ENCODE data around the gene LRRC56. TPM values are rescaled to one million over a fixed set of nuclear protein-coding genes. Genes with fewer than 3 reads are reported as not detected.

Gene LRRC56
- total and polyA plus RNA-seq, 2 of the 13 experiments (the other 11 are each of a cell fraction or from before 2014, with no cell fraction given): 0.11 to 0.29 TPM

- TF ChIP-seq EED (CRISPR knock-in tag; IDR thresholded peaks at IDR 0.05) (peak; percentile 29; the same call in 1 of the 2 replicates), ZNF607 (CRISPR knock-in tag; IDR thresholded peaks at IDR 0.05; ENCODE audit: borderline replicate concordance) (peak; percentile 57; the same call in 1 of the 2 replicates), YEATS4 (CRISPR knock-in tag; IDR thresholded peaks at IDR 0.05; ENCODE audit: borderline replicate concordance) (no peak), KAT2B (IDR thresholded peaks at IDR 0.05; ENCODE audit: borderline replicate concordance, low read depth, low read length) (no peak), ZFX (CRISPR knock-in tag; IDR thresholded peaks at IDR 0.05; ENCODE audit: low read depth) (no peak), PHB2 (IDR thresholded peaks at IDR 0.05; ENCODE audit: partially characterized antibody) (no peak), SOX6 (IDR thresholded peaks at IDR 0.05) (no peak), SOX6 (CRISPR knock-in tag; IDR thresholded peaks at IDR 0.05) (no peak), FOXJ3 (CRISPR knock-in tag; IDR thresholded peaks at IDR 0.05; ENCODE audit: borderline replicate concordance) (no peak), ZFAT (CRISPR knock-in tag; conservative IDR thresholded peaks at IDR 0.05) (no peak), EEA1 (CRISPR knock-in tag; IDR thresholded peaks at IDR 0.05; ENCODE audit: borderline replicate concordance) (no peak), MIER3 (CRISPR knock-in tag; IDR thresholded peaks at IDR 0.05; ENCODE audit: borderline replicate concordance) (0 out of 2 replicates have a peak, but pooled peaks have one; percentile 23), ZNF251 (CRISPR knock-in tag; IDR thresholded peaks at IDR 0.05) (no peak), KDM2A (CRISPR knock-in tag; IDR thresholded peaks at IDR 0.05; ENCODE audit: borderline replicate concordance, low read depth) (peak; percentile 38; the same call in 1 of the 2 replicates)
- TF ChIP-seq, protein P1, sequence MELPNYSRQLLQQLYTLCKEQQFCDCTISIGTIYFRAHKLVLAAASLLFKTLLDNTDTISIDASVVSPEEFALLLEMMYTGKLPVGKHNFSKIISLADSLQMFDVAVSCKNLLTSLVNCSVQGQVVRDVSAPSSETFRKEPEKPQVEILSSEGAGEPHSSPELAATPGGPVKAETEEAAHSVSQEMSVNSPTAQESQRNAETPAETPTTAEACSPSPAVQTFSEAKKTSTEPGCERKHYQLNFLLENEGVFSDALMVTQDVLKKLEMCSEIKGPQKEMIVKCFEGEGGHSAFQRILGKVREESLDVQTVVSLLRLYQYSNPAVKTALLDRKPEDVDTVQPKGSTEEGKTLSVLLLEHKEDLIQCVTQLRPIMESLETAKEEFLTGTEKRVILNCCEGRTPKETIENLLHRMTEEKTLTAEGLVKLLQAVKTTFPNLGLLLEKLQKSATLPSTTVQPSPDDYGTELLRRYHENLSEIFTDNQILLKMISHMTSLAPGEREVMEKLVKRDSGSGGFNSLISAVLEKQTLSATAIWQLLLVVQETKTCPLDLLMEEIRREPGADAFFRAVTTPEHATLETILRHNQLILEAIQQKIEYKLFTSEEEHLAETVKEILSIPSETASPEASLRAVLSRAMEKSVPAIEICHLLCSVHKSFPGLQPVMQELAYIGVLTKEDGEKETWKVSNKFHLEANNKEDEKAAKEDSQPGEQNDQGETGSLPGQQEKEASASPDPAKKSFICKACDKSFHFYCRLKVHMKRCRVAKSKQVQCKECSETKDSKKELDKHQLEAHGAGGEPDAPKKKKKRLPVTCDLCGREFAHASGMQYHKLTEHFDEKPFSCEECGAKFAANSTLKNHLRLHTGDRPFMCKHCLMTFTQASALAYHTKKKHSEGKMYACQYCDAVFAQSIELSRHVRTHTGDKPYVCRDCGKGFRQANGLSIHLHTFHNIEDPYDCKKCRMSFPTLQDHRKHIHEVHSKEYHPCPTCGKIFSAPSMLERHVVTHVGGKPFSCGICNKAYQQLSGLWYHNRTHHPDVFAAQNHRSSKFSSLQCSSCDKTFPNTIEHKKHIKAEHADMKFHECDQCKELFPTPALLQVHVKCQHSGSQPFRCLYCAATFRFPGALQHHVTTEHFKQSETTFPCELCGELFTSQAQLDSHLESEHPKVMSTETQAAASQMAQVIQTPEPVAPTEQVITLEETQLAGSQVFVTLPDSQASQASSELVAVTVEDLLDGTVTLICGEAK (IDR thresholded peaks at IDR 0.05): no peak
- TF ChIP-seq, protein P1 (CRISPR knock-in tag; IDR thresholded peaks at IDR 0.05): peak; percentile 34; the same call in 1 of the 2 replicates
- TF ChIP-seq, protein P2, sequence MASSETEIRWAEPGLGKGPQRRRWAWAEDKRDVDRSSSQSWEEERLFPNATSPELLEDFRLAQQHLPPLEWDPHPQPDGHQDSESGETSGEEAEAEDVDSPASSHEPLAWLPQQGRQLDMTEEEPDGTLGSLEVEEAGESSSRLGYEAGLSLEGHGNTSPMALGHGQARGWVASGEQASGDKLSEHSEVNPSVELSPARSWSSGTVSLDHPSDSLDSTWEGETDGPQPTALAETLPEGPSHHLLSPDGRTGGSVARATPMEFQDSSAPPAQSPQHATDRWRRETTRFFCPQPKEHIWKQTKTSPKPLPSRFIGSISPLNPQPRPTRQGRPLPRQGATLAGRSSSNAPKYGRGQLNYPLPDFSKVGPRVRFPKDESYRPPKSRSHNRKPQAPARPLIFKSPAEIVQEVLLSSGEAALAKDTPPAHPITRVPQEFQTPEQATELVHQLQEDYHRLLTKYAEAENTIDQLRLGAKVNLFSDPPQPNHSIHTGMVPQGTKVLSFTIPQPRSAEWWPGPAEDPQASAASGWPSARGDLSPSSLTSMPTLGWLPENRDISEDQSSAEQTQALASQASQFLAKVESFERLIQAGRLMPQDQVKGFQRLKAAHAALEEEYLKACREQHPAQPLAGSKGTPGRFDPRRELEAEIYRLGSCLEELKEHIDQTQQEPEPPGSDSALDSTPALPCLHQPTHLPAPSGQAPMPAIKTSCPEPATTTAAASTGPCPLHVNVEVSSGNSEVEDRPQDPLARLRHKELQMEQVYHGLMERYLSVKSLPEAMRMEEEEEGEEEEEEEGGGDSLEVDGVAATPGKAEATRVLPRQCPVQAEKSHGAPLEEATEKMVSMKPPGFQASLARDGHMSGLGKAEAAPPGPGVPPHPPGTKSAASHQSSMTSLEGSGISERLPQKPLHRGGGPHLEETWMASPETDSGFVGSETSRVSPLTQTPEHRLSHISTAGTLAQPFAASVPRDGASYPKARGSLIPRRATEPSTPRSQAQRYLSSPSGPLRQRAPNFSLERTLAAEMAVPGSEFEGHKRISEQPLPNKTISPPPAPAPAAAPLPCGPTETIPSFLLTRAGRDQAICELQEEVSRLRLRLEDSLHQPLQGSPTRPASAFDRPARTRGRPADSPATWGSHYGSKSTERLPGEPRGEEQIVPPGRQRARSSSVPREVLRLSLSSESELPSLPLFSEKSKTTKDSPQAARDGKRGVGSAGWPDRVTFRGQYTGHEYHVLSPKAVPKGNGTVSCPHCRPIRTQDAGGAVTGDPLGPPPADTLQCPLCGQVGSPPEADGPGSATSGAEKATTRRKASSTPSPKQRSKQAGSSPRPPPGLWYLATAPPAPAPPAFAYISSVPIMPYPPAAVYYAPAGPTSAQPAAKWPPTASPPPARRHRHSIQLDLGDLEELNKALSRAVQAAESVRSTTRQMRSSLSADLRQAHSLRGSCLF (CRISPR knock-in tag; IDR thresholded peaks at IDR 0.05; ENCODE audit: borderline replicate concordance): no peak
These were observed 30.4 kb downstream of the LRRC56 start (continued) for GRCh38 chr11:567629-568292.
